Smooth muscle cell (in vitro differentiated cells): ENCODE measurements around the gene FER1L5. TPM values are rescaled to one million over a fixed set of nuclear protein-coding genes. Genes with fewer than 3 reads are reported as not detected.
A peak's percentile ranks its signal among the peaks of the same experiment; 100 is the strongest.

Experiments
- DNase-seq: peaks from one replicate; lab custom pipeline; 2025; ENCODE audit not compliant: unreplicated experiment; lab: John Stamatoyannopoulos, UW
- H2AFZ ChIP-seq: fragments of 200-600 bp; sonication (generic); 2 replicates; pipeline ENCODE4 v1.6.0; 2016; ENCODE audit warnings: antibody characterized with exemption, low read depth, mild to moderate bottlenecking
- H3F3A ChIP-seq: fragments of 200-600 bp; sonication (generic); 2 replicates; pipeline ENCODE4 v1.6.0; 2017; ENCODE audit warnings: antibody characterized with exemption, low read depth
- H3K27ac ChIP-seq: fragments of 200-600 bp; sonication (generic); 2 replicates; pipeline ENCODE4 v1.5.1; 2016; ENCODE audit warnings: low read depth, mild to moderate bottlenecking
- H3K27me3 ChIP-seq: fragments of 200-600 bp; sonication (generic); 2 replicates; pipeline ENCODE4 v1.6.1; 2016; ENCODE audit warnings: low read depth, mild to moderate bottlenecking
- H3K36me3 ChIP-seq: fragments of 200-600 bp; sonication (generic); 2 replicates; pipeline ENCODE4 v1.5.1; 2016; ENCODE audit warnings: low read depth
- H3K4me1 ChIP-seq: fragments of 200-600 bp; sonication (generic); 2 replicates; pipeline ENCODE4 v1.5.1; 2016; ENCODE audit warnings: low read depth
- H3K4me2 ChIP-seq: fragments of 200-600 bp; sonication (generic); 2 replicates; pipeline ENCODE4 v1.6.0; 2016; ENCODE audit warnings: mild to moderate bottlenecking
- H3K4me3 ChIP-seq: fragments of 200-600 bp; sonication (generic); 2 replicates; pipeline ENCODE4 v1.5.1; 2016; ENCODE audit warnings: mild to moderate bottlenecking
- H3K79me2 ChIP-seq: fragments of 200-600 bp; sonication (generic); 2 replicates; pipeline ENCODE4 v1.6.0; 2016; ENCODE audit warnings: low read depth, mild to moderate bottlenecking
- H3K9ac ChIP-seq: fragments of 200-600 bp; sonication (generic); 2 replicates; pipeline ENCODE4 v1.6.0; 2016; ENCODE audit warnings: low read depth
- H3K9me3 ChIP-seq: fragments of 200-600 bp; sonication (generic); replicated peaks from 2 replicates; pipeline ENCODE4 v1.5.1; 2016; ENCODE audit warnings: low read depth
- H4K20me1 ChIP-seq: fragments of 200-600 bp; sonication (generic); 2 replicates; pipeline ENCODE4 v1.6.0; 2016; ENCODE audit warnings: low read depth
- CTCF ChIP-seq: fragments of 200-600 bp; sonication (generic); IDR thresholded peaks from 2 replicates; pipeline ENCODE4 v1.5.1; 2017; ENCODE audit warnings: borderline replicate concordance, mild to moderate bottlenecking, antibody characterized with exemption; ENCODE audit not compliant: insufficient read depth, poor library complexity, severe bottlenecking
- WGBS: methylation state at CpG from one replicate; pipeline ENCODE4 v1.1.7; 2016; ENCODE audit warnings: low lambda C conversion rate; 5-methylcytosine and 5-hydroxymethylcytosine counted together
- polyA plus RNA-seq: library from polyadenylated mRNA; unstranded; fragments of >200 nt; fragmentation: Nextera tagmentation; extraction: Ambion mirVana; gene quantifications from 2 replicates; pipeline ENCODE4 v1.2.1, GENCODE V29; 2016
- total RNA-seq: library from RNA; depleted of rRNA; stranded (reverse); fragments of >200 nt; gene quantifications from 2 replicates; pipeline ENCODE4 v1.2.3, GENCODE V29; 2014

Gene FER1L5
- total and polyA plus RNA-seq, 2 experiments from 2014 or later = not detected

GRCh38 chr2:96733931-96734330, 91.4 kb downstream of the FER1L5 start:
- Histone ChIP-seq H3F3A (no peaks in the 10 kb centered on the region), H3K27me3 (no peaks in the 10 kb centered on the region), H3K4me2 (no peak overlapping the region), H3K27ac (no peak overlapping the region), H3K4me3 (no peak overlapping the region), H3K36me3 (no peaks in the 10 kb centered on the region), H3K4me1 (peaks cover 2% of the 10 kb centered on the region), H3K79me2 (peaks cover 21% of the 10 kb centered on the region), H3K9me3 (no peaks in the 10 kb centered on the region), H3K9ac (no peak overlapping the region), H2AFZ (no peak overlapping the region), H4K20me1 (peaks cover 7% of the 10 kb centered on the region)
- TF ChIP-seq CTCF = no peak
- no peak for DNase-seq
- WGBS = 94% methylated on average over 3 of the region's 3 CpGs

GRCh38 chr2:96734880-96735583, 92.5 kb downstream of the FER1L5 start:
- DNase-seq = no peak
- Histone ChIP-seq H3K27me3 (no peaks in the 10 kb centered on the region), H3K27ac (no peak overlapping the region), H3K4me3 (no peak overlapping the region), H3K36me3 (no peaks in the 10 kb centered on the region), H3K4me1 (peaks cover 5% of the 10 kb centered on the region), H3K79me2 (peaks cover 23% of the 10 kb centered on the region), H3K4me2 (no peak overlapping the region), H3K9me3 (no peaks in the 10 kb centered on the region), H4K20me1 (peaks cover 7% of the 10 kb centered on the region), H2AFZ (no peak overlapping the region), H3F3A (no peaks in the 10 kb centered on the region), H3K9ac (no peak overlapping the region)
- 85% methylated on average over 8 of the region's 8 CpGs for WGBS
- TF ChIP-seq CTCF = no peak

GRCh38 chr2:96737251-96737650, 94.7 kb downstream of the FER1L5 start:
- WGBS = 81% methylated on average over 2 of the region's 2 CpGs
- Histone ChIP-seq H2AFZ (no peak overlapping the region), H3F3A (no peaks in the 10 kb centered on the region), H4K20me1 (peaks cover 7% of the 10 kb centered on the region), H3K4me1 (peaks cover 9% of the 10 kb centered on the region), H3K9me3 (no peaks in the 10 kb centered on the region), H3K79me2 (peaks cover 23% of the 10 kb centered on the region), H3K9ac (no peak overlapping the region), H3K4me2 (no peak overlapping the region), H3K4me3 (no peak overlapping the region), H3K27ac (no peak overlapping the region), H3K36me3 (no peaks in the 10 kb centered on the region), H3K27me3 (no peaks in the 10 kb centered on the region)
- no peak for TF ChIP-seq CTCF
- no peak for DNase-seq

- H3F3A ChIP-seq = no peaks in the 10 kb centered on the region
- no peak for DNase-seq
- H2AFZ ChIP-seq = no peak overlapping the region
- H3K36me3 ChIP-seq = no peaks in the 10 kb centered on the region
- H3K27ac ChIP-seq = no peak overlapping the region
- no peaks in the 10 kb centered on the region for H3K27me3 ChIP-seq
- H3K4me3 ChIP-seq = no peak overlapping the region
- H3K79me2 ChIP-seq = peaks cover 23% of the 10 kb centered on the region
- peak overlapping the region; percentile 13 for H3K4me2 ChIP-seq
- 98% methylated on average over 2 of the region's 2 CpGs for WGBS
- peaks cover 9% of the 10 kb centered on the region for H3K4me1 ChIP-seq
- peaks cover 7% of the 10 kb centered on the region for H4K20me1 ChIP-seq
- no peak overlapping the region for H3K9ac ChIP-seq
- H3K9me3 ChIP-seq = no peaks in the 10 kb centered on the region
- TF ChIP-seq CTCF = no peak
Measured at GRCh38 chr2:96737831-96738230, 95.3 kb downstream of the FER1L5 start.
